ENCODE measurements around the gene REV1. TPM values are rescaled to one million over a fixed set of nuclear protein-coding genes. Genes with fewer than 3 reads are reported as not detected.
A peak's percentile ranks its signal among the peaks of the same experiment; 100 is the strongest.

Gene REV1
- total and polyA plus RNA-seq, 12 donors = 20.9 to 90.8 (median 46.6) TPM

- no peaks in the 10 kb centered on the region for H3K9me3 ChIP-seq (replicated peaks in 1 of 3)
- TF ChIP-seq, protein P1, sequence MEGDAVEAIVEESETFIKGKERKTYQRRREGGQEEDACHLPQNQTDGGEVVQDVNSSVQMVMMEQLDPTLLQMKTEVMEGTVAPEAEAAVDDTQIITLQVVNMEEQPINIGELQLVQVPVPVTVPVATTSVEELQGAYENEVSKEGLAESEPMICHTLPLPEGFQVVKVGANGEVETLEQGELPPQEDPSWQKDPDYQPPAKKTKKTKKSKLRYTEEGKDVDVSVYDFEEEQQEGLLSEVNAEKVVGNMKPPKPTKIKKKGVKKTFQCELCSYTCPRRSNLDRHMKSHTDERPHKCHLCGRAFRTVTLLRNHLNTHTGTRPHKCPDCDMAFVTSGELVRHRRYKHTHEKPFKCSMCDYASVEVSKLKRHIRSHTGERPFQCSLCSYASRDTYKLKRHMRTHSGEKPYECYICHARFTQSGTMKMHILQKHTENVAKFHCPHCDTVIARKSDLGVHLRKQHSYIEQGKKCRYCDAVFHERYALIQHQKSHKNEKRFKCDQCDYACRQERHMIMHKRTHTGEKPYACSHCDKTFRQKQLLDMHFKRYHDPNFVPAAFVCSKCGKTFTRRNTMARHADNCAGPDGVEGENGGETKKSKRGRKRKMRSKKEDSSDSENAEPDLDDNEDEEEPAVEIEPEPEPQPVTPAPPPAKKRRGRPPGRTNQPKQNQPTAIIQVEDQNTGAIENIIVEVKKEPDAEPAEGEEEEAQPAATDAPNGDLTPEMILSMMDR (IDR thresholded peaks at IDR 0.05) = no peak
- no peak for TF ChIP-seq POLR2A (IDR thresholded peaks at IDR 0.05)
- no peaks in the 10 kb centered on the region for H3K27me3 ChIP-seq
- H3K36me3 ChIP-seq (replicated peaks in 1 of 2) = peaks cover 0 to 28% of the 10 kb centered on the region in 2 donors
- H3K4me3 ChIP-seq = no peak overlapping the region
- peaks cover 0 to 12% of the 10 kb centered on the region in 2 donors for H3K4me1 ChIP-seq (replicated peaks in 1 of 2)
- intact Hi-C loops (cut with DNase I) = no loop called here
- no peak overlapping the region for H3K27ac ChIP-seq
- WGBS, 4 donors = 63 to 83% (median 78%) methylated on average over 2 of the region's 2 CpGs
- no peak for DNase-seq
Observed at GRCh38 chr2:99448556-99448955, 41.3 kb downstream of the REV1 start.

DNA sequence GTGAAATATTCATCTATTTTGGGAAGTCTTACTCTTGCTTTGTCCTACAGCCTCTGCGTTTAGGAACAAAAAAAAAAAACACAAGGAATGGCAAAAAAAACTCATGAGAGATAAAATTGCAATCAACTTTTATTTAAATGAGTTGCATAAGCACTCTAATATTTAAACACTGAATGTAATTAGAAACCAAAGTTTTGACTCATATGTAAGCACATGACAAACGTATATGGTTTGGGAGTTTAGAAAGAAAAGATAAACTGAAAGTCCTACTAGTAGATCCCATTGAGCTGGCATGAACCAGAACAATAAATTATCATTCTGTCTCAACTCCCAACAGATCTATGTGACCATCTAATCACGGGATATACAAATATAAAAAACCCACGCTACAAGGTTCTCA, 44.8 kb downstream of the REV1 start:
- Histone ChIP-seq H3K4me1 (replicated peaks in 1 of 2) (peaks cover 0 to 8% of the 10 kb centered on the region in 2 donors), H3K36me3 (replicated peaks in 1 of 2) (peaks cover 0 to 12% of the 10 kb centered on the region in 2 donors), H3K27me3 (no peaks in the 10 kb centered on the region), H3K4me3 (no peak overlapping the region), H3K9me3 (replicated peaks in 1 of 3) (no peaks in the 10 kb centered on the region), H3K27ac (no peak overlapping the region)
- WGBS, 4 donors = 54 to 74% (median 67%) methylated on average over 4 of the region's 4 CpGs
- intact Hi-C loops (cut with DNase I) = no loop called here
- TF ChIP-seq, protein P1 (IDR thresholded peaks at IDR 0.05) = no peak
- TF ChIP-seq POLR2A (IDR thresholded peaks at IDR 0.05) = no peak
- no peak for DNase-seq

GRCh38 chr2:99444222-99444621, 45.6 kb downstream of the REV1 start:
- DNase-seq = no peak
- intact Hi-C loops (cut with DNase I) = no loop called here
- H3K27ac ChIP-seq = no peak overlapping the region
- no peaks in the 10 kb centered on the region for H3K27me3 ChIP-seq
- peaks cover 0 to under 1% of the 10 kb centered on the region in 2 donors for H3K4me1 ChIP-seq (replicated peaks in 1 of 2)
- WGBS, 4 donors = 70 to 84% (median 79%) methylated on average over 2 of the region's 2 CpGs
- H3K9me3 ChIP-seq (replicated peaks in 1 of 3) = no peaks in the 10 kb centered on the region
- peaks cover 0 to 17% of the 10 kb centered on the region in 2 donors for H3K36me3 ChIP-seq (replicated peaks in 1 of 2)
- no peak overlapping the region for H3K4me3 ChIP-seq
- TF ChIP-seq, protein P1 (IDR thresholded peaks at IDR 0.05) = no peak
- no peak for TF ChIP-seq POLR2A (IDR thresholded peaks at IDR 0.05)

DNA sequence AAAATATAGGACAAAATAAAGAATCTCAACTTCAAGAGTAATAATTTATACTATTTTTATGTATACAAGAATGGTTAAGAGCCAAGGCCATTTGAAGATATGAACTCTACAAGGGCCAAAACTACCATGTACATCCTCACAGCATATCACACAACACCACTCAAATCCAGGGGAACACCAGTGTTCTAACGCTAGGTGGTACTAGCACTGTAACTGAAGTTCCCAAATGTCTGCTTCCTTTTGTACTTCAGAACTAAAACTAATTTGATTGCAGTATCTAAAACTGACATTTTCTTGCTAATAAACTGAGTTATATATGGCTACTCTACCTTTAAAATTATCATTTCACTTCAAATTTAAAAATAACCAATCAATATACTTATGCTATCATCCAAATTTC, 47.0 kb downstream of the REV1 start:
- no peaks in the 10 kb centered on the region for H3K9me3 ChIP-seq (replicated peaks in 1 of 3)
- no peaks in the 10 kb centered on the region for H3K4me1 ChIP-seq (replicated peaks in 1 of 2)
- peaks cover 0 to 22% of the 10 kb centered on the region in 2 donors for H3K36me3 ChIP-seq (replicated peaks in 1 of 2)
- peak in 2 of 7 donors; percentile 11 to 21 for DNase-seq
- H3K4me3 ChIP-seq = no peak overlapping the region
- WGBS, 4 donors = 35 to 56% (median 43%) methylated on average over 1 of the region's 1 CpG
- TF ChIP-seq, protein P1 (IDR thresholded peaks at IDR 0.05) = peak in 5 of 6 experiments; percentile 24 to 62 (median 56)
- no peak for TF ChIP-seq POLR2A (IDR thresholded peaks at IDR 0.05)
- no peak overlapping the region for H3K27ac ChIP-seq
- intact Hi-C loops (cut with DNase I) = loop anchor here in 1 of 2 donors (2.0 kb wide), 1 partner anchor 48 kb away; the partner anchor contains the start of gene REV1
- H3K27me3 ChIP-seq = no peaks in the 10 kb centered on the region

All from adrenal gland (tissue), 12 donors.